Chondrocyte (in vitro differentiated cells): ENCODE results near the gene OMG. TPM values are rescaled to one million over a fixed set of nuclear protein-coding genes. Genes with fewer than 3 reads are reported as not detected.
"Not testable (repeated sequence)": the region's sequence is repeated elsewhere in the genome, so short reads cannot be mapped to it uniquely, and the experiment has no call there.

Source experiments
- DNase-seq: peaks from one replicate; pipeline ENCODE4 v3.0.0; 2021; ENCODE audit warnings: mixed read lengths, low spot score
- H3K27ac Mint-ChIP-seq: one replicate; pipeline ENCODE4 v1.8.0; 2021; ENCODE audit warnings: mild to moderate bottlenecking, moderate library complexity, mixed read lengths; ENCODE audit not compliant: unreplicated experiment
- H3K27me3 Mint-ChIP-seq: 2 replicates; pipeline ENCODE4 v1.8.0; 2021; ENCODE audit warnings: low read depth, mixed read lengths
- H3K36me3 Mint-ChIP-seq: 2 replicates; pipeline ENCODE4 v1.8.0; 2021; ENCODE audit warnings: low read depth, mixed read lengths
- H3K4me1 Mint-ChIP-seq: 2 replicates; pipeline ENCODE4 v1.8.0; 2021; ENCODE audit warnings: low read depth, mild to moderate bottlenecking, mixed read lengths
- H3K4me3 Mint-ChIP-seq: one replicate; pipeline ENCODE4 v1.8.0; 2021; ENCODE audit warnings: mild to moderate bottlenecking, moderate library complexity, mixed read lengths; ENCODE audit not compliant: unreplicated experiment
- H3K9me3 Mint-ChIP-seq: 2 replicates; pipeline ENCODE4 v1.8.0; 2021; ENCODE audit warnings: low read depth, mixed read lengths
- long read RNA-seq: library from polyadenylated mRNA; stranded (forward); transcript quantifications from one replicate; pipeline ENCODE4 v2.0.0, GENCODE V29; 2021
- total RNA-seq: library from RNA; stranded (reverse); gene quantifications from 3 replicates; pipeline ENCODE4 v1.2.1, GENCODE V29; 2021
- TF ChIP-seq, protein P1 (sequence below): fragments of 200-600 bp; sonication (generic); IDR thresholded peaks from 2 replicates; pipeline ENCODE4 v1.5.0; 2021; ENCODE audit warnings: antibody characterized with exemption, mild to moderate bottlenecking, moderate library complexity

Gene OMG, protein sequence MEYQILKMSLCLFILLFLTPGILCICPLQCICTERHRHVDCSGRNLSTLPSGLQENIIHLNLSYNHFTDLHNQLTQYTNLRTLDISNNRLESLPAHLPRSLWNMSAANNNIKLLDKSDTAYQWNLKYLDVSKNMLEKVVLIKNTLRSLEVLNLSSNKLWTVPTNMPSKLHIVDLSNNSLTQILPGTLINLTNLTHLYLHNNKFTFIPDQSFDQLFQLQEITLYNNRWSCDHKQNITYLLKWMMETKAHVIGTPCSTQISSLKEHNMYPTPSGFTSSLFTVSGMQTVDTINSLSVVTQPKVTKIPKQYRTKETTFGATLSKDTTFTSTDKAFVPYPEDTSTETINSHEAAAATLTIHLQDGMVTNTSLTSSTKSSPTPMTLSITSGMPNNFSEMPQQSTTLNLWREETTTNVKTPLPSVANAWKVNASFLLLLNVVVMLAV
- not detected in 3 replicates for total RNA-seq
- long read RNA-seq, partial matches to known transcripts: 0 of 1 reads
- long read RNA-seq, other reads (novel, unspliced or antisense): 1 of 1 reads

DNA sequence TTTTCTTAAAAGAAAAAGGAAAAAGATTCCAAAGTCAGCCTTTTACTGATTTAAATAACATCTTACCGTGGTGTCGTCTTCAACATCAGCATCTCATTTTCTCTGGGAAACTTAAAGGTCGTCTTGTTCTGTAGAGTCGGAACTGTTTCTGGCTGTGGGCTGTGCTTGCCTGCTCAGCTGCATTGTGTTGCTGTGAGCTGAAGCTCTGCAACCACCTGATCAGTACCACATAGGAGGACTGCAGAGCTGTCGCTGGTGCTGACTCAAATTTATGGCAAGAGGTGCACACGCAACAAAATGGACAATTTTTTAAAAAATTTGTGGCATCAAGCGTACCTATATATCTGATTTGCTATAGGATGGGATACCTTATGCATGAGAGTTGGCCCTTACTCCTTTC is at the start of gene OMG:
Gene OMG (minus strand): TSS at position 150 of the 400 bp plus-strand sequence. CDS start 908 bp downstream, outside the sequence.
- Mint-ChIP-seq H3K4me1 (peaks cover 18% of the 10 kb centered on the region), H3K4me3 (no peak within 1 kb of the TSS), H3K9me3 (no peaks in the 10 kb centered on the region), H3K36me3 (peaks cover 1% of the 10 kb centered on the region), H3K27ac (no peak within 1 kb of the TSS), H3K27me3 (no peaks in the 10 kb centered on the region)
- TF ChIP-seq, protein P1, sequence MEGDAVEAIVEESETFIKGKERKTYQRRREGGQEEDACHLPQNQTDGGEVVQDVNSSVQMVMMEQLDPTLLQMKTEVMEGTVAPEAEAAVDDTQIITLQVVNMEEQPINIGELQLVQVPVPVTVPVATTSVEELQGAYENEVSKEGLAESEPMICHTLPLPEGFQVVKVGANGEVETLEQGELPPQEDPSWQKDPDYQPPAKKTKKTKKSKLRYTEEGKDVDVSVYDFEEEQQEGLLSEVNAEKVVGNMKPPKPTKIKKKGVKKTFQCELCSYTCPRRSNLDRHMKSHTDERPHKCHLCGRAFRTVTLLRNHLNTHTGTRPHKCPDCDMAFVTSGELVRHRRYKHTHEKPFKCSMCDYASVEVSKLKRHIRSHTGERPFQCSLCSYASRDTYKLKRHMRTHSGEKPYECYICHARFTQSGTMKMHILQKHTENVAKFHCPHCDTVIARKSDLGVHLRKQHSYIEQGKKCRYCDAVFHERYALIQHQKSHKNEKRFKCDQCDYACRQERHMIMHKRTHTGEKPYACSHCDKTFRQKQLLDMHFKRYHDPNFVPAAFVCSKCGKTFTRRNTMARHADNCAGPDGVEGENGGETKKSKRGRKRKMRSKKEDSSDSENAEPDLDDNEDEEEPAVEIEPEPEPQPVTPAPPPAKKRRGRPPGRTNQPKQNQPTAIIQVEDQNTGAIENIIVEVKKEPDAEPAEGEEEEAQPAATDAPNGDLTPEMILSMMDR: no peak
- DNase-seq: no peak

DNA sequence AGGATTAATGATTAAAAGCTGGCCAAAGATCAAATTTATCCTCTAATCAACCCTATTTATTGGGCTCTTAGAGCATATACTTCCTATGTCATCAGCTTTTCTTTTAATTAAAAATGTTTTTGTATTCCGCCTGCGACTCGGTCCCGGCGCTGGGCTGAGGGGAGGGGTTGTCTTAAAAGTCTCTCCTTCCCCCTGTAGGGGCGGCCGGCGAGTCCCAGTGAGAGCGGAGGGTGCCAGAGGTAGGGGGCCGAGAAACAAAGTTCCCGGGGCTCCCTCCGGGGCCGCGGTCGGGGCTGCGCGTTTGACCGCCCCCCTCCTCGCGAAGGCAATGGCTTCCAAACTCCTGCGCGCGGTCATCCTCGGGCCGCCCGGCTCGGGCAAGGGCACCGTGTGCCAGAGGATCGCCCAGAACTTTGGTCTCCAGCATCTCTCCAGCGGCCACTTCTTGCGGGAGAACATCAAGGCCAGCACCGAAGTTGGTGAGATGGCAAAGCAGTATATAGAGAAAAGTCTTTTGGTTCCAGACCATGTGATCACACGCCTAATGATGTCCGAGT is 48.2 kb upstream of the OMG start:
- DNase-seq, H3K27ac Mint-ChIP-seq, H3K4me3 Mint-ChIP-seq, H3K4me1 Mint-ChIP-seq, H3K36me3 Mint-ChIP-seq, H3K27me3 Mint-ChIP-seq, H3K9me3 Mint-ChIP-seq: not testable (repeated sequence)

DNA sequence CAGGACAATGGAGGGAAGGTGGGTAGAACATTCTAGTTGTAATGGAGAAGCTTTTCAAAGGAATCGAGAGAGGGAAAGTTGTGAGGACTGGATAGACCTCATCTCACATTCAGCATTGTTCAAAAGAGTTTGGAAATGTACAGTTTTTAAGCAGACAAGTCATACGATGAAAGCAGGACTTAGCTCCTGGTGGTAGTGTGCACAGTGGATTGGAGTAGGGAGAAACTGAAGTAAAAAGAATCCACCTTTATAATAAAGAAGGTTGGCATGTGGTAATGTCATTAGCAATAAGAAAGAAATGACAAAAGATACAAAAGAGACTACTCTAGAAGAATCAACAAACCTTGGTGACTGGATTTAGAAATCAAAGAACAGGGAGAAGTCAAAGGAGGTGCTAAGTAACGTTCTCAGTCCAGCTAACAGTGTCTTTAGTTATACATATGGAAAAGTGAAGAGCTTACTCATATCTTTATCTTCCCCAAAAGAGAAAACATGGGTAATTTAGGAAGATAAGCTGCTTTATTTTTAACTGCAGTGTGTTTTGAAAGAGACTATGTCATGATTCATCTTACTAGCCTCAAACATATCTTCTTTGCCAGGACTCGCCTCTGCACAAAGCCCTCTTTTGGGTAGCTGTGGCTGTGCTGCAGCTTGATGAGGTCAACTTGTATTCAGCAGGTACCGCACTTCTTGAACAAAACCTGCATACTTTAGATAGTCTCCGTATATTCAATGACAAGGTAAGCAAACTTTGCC is 43.0 kb upstream of the OMG start:
- peak overlapping the region; percentile 55 for H3K27ac Mint-ChIP-seq
- peaks cover 11% of the 10 kb centered on the region for H3K4me1 Mint-ChIP-seq
- no peaks in the 10 kb centered on the region for H3K27me3 Mint-ChIP-seq
- H3K9me3 Mint-ChIP-seq: no peaks in the 10 kb centered on the region
- no peak overlapping the region for H3K4me3 Mint-ChIP-seq
- peaks cover 12% of the 10 kb centered on the region for H3K36me3 Mint-ChIP-seq
- TF ChIP-seq, protein P1: no peak
- DNase-seq: no peak

DNA sequence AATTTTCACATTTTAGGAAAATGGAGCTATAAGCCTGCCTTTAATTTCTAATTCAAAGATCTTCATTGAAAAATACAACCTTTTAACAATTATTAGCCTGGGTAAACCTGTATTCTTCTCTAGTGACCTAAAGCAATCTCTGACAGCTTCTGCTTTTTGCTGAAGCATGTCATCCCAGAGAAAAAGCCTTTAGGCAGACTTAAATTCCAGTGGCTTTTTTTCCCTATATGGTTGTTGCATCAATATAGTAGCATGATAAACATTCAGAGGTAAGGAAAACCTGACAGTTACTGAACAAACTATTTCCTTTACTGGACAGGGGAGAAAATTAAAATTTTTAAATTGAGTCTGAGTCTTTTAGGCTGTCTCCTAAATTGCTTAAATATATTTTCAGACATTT is 32.2 kb upstream of the OMG start:
- H3K27ac Mint-ChIP-seq: peak overlapping the region; percentile 70
- TF ChIP-seq, protein P1: no peak
- no peaks in the 10 kb centered on the region for H3K9me3 Mint-ChIP-seq
- DNase-seq: no peak
- peaks cover 23% of the 10 kb centered on the region for H3K4me1 Mint-ChIP-seq
- H3K4me3 Mint-ChIP-seq: no peak overlapping the region
- no peaks in the 10 kb centered on the region for H3K27me3 Mint-ChIP-seq
- peaks cover 4% of the 10 kb centered on the region for H3K36me3 Mint-ChIP-seq

DNA sequence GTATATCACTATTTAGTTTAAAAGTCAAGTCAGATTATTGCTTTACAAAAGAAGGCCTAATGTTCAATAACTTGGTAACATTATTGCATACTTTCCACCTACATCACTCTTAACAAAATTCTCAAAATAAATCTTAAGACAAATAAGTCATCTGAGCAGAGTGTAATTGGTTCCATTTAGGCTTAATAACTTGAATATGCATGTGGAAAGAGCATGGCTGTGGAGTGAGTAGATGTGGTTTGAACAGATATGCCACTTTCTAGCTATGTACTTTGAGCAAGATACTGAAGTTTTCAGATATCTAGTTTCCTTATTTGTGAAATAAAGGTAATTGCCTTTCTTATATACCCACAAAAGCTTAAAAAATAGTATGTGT is 31.1 kb upstream of the OMG start:
- Mint-ChIP-seq H3K27me3 (no peaks in the 10 kb centered on the region), H3K27ac (peak overlapping the region; percentile 88), H3K4me3 (no peak overlapping the region), H3K36me3 (peaks cover 6% of the 10 kb centered on the region), H3K9me3 (no peaks in the 10 kb centered on the region), H3K4me1 (peaks cover 23% of the 10 kb centered on the region)
- DNase-seq: no peak
- TF ChIP-seq, protein P1: no peak
